Measurements from ENCODE around the gene ZNF610.

ZNF610 gene

DNA sequence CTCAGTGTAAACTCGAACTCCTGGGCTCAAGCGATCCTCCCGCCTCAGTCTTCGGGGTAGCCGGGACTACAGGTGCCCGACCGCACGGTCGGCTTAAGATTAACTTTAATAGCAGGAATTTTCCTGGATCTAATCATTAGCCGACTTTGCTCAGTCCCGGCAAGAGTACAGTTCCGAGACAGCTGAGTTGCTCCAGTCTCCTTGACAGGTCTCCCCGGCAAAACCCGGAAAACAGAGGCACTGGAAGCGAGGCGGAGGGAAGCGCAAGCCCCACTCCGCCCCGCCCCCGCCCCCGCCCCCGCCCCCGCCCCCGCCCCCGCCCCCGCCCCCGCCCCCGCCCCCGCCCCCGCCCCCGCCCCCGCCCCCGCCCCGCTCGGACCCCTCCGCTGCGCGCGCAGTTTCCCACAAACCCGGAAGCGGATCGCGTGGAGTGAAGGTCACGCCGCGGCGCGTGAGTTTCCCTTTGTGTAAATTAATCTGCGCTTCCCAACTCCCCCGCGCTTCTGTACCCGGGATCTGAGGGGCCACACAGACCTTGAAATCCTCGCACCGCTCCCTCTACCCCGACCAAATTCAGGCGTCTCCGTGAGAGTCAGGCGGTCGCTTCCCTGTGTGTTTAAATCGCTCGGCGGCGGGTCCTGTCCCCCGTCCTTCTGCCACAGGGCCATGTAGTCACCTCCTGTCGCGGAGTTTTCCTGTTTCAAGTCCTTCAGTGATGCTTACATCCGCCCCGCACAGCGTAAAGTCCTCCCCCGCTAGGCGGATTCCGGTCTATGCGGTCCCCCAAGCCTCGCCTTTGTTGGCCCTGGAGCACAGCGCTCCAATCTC, 39.1 kb upstream of the ZNF610 start, which contains the start of gene ZNF480 (continued):
- TF ChIP-seq ZBTB17 (tag by site-specific recombination; IDR thresholded peaks at IDR 0.05) = no peak
- no peak for TF ChIP-seq ZNF114 (tag by site-specific recombination; IDR thresholded peaks at IDR 0.05)
- no peak for TF ChIP-seq ZNF670 (tag by site-specific recombination; IDR thresholded peaks at IDR 0.05; ENCODE audit: low read depth)
- TF ChIP-seq WT1 (tag by site-specific recombination; IDR thresholded peaks at IDR 0.05) = no peak
- TF ChIP-seq ZNF843 (tag by site-specific recombination; IDR thresholded peaks at IDR 0.05) = no peak
- TF ChIP-seq, protein P1, sequence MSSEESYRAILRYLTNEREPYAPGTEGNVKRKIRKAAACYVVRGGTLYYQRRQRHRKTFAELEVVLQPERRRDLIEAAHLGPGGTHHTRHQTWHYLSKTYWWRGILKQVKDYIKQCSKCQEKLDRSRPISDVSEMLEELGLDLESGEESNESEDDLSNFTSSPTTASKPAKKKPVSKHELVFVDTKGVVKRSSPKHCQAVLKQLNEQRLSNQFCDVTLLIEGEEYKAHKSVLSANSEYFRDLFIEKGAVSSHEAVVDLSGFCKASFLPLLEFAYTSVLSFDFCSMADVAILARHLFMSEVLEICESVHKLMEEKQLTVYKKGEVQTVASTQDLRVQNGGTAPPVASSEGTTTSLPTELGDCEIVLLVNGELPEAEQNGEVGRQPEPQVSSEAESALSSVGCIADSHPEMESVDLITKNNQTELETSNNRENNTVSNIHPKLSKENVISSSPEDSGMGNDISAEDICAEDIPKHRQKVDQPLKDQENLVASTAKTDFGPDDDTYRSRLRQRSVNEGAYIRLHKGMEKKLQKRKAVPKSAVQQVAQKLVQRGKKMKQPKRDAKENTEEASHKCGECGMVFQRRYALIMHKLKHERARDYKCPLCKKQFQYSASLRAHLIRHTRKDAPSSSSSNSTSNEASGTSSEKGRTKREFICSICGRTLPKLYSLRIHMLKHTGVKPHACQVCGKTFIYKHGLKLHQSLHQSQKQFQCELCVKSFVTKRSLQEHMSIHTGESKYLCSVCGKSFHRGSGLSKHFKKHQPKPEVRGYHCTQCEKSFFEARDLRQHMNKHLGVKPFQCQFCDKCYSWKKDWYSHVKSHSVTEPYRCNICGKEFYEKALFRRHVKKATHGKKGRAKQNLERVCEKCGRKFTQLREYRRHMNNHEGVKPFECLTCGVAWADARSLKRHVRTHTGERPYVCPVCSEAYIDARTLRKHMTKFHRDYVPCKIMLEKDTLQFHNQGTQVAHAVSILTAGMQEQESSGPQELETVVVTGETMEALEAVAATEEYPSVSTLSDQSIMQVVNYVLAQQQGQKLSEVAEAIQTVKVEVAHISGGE (tag by site-specific recombination; conservative IDR thresholded peaks at IDR 0.05; ENCODE audit: low read depth) = peak; percentile 49
- TF ChIP-seq ZNF335 (tag by site-specific recombination; conservative IDR thresholded peaks at IDR 0.05) = peak; percentile 92
- TF ChIP-seq, protein P2, sequence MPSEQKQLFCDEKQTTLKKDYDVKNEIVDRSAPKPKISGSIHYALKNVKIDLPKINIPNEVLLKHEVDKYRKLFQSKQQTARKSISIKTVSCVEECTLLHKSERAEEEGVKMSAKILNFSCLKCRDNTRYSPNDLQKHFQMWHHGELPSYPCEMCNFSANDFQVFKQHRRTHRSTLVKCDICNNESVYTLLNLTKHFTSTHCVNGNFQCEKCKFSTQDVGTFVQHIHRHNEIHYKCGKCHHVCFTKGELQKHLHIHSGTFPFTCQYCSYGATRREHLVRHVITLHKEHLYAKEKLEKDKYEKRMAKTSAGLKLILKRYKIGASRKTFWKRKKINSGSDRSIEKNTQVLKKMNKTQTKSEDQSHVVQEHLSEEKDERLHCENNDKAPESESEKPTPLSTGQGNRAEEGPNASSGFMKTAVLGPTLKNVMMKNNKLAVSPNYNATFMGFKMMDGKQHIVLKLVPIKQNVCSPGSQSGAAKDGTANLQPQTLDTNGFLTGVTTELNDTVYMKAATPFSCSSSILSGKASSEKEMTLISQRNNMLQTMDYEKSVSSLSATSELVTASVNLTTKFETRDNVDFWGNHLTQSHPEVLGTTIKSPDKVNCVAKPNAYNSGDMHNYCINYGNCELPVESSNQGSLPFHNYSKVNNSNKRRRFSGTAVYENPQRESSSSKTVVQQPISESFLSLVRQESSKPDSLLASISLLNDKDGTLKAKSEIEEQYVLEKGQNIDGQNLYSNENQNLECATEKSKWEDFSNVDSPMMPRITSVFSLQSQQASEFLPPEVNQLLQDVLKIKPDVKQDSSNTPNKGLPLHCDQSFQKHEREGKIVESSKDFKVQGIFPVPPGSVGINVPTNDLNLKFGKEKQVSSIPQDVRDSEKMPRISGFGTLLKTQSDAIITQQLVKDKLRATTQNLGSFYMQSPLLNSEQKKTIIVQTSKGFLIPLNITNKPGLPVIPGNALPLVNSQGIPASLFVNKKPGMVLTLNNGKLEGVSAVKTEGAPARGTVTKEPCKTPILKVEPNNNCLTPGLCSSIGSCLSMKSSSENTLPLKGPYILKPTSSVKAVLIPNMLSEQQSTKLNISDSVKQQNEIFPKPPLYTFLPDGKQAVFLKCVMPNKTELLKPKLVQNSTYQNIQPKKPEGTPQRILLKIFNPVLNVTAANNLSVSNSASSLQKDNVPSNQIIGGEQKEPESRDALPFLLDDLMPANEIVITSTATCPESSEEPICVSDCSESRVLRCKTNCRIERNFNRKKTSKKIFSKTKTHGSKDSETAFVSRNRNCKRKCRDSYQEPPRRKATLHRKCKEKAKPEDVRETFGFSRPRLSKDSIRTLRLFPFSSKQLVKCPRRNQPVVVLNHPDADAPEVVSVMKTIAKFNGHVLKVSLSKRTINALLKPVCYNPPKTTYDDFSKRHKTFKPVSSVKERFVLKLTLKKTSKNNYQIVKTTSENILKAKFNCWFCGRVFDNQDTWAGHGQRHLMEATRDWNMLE (tag by site-specific recombination; conservative IDR thresholded peaks at IDR 0.05; ENCODE audit: low read depth) = peak; percentile 67
- no peak for TF ChIP-seq ZNF830 (tag by site-specific recombination; IDR thresholded peaks at IDR 0.05; ENCODE audit: low read depth)
- no peak for TF ChIP-seq HOXA7 (CRISPR knock-in tag; IDR thresholded peaks at IDR 0.05; ENCODE audit: borderline replicate concordance)
- TF ChIP-seq, protein P3, sequence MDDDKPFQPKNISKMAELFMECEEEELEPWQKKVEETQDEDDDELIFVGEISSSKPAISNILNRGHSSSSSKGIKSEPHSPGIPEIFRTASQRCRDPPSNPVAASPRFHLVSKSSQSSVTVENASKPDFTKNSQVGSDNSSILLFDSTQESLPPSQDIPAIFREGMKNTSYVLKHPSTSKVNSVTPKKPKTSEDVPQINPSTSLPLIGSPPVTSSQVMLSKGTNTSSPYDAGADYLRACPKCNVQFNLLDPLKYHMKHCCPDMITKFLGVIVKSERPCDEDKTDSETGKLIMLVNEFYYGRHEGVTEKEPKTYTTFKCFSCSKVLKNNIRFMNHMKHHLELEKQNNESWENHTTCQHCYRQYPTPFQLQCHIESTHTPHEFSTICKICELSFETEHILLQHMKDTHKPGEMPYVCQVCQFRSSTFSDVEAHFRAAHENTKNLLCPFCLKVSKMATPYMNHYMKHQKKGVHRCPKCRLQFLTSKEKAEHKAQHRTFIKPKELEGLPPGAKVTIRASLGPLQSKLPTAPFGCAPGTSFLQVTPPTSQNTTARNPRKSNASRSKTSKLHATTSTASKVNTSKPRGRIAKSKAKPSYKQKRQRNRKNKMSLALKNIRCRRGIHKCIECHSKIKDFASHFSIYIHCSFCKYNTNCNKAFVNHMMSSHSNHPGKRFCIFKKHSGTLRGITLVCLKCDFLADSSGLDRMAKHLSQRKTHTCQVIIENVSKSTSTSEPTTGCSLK (tag by site-specific recombination; IDR thresholded peaks at IDR 0.05) = no peak
- no peak for TF ChIP-seq ZNF157 (tag by site-specific recombination; IDR thresholded peaks at IDR 0.05)

DNA sequence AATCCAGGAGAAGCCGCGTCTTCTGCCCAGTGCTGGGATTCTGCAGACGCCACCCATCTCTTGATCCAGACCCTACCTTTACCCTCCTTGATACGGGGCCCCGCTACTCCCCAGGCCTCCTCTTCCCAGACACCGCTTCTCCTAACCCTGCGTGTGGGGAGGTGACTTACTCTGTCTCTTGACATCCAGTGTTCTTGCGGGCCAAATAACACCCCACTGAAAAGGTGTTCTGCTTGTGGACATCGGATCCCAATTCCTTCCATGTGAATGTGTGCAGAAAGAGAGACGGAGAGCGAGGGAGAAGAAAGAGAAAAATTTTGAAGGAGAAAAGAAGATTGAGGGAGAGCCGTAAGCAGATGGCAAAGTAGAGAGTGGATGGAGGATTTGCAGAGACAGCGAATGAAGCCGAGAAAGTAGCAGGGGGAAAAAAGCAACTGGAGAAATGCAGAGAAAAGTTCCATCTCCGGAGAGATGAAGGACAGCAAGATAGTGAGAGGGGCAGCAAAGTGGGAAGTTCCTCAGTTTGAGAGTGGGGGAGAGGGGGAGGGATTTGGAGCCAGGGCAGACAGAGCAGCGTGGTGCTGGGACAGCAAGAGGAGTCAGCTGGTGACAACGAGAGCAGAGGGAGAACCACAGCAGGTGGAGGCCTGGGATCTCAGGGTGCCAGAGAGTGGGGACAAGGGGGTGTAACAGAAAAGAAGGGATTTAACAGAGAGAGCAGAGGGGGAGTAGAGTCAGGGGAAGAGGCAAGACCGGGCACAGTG, 38.3 kb upstream of the ZNF610 start:
- POLR2A ChIA-PET = interaction anchor here (1.0 kb wide), 1 partner anchor 10 kb away, joined by 3 read pairs; no protein-coding TSS in a partner anchor
- no peaks in the 10 kb centered on the region; the same call in 1 of the 2 replicates for H3K9me3 ChIP-seq (ENCODE audit: control insufficient read depth, insufficient read depth, low read depth, low read length)
- peak overlapping the region; percentile 100 for H3K4me3 ChIP-seq (ENCODE audit: low read depth, low read length)
- peaks cover 28 to 39% of the 10 kb centered on the region in 2 experiments for H3K36me3 ChIP-seq (ENCODE audit: control insufficient read depth in 2 of 2, insufficient read depth in 1 of 2, low read length in 2 of 2)
- peak overlapping the region; percentile 64; the same call in 1 of the 2 replicates for H3K27ac ChIP-seq (ENCODE audit: extremely low read depth, low read depth, low read length)
- CTCF ChIA-PET = no interaction called here
- TF ChIP-seq ZNF394 (tag by site-specific recombination; IDR thresholded peaks at IDR 0.05; ENCODE audit: borderline replicate concordance) (peak; percentile 64; the same call in 1 of the 2 replicates), PRDM1 (tag by site-specific recombination; IDR thresholded peaks at IDR 0.05) (peak; percentile 74), HOXD13 (CRISPR knock-in tag; IDR thresholded peaks at IDR 0.05; ENCODE audit: borderline replicate concordance) (no peak)
- H3K4me1 ChIP-seq (ENCODE audit: control insufficient read depth, insufficient read depth, low read length) = 0 out of 2 replicates have a peak, but pooled peaks cover 3% of the 10 kb centered on the region
